ENCODE results near the gene WIPF1. TPM values are rescaled to one million over a fixed set of nuclear protein-coding genes. Genes with fewer than 3 reads are reported as not detected.
A peak's percentile ranks its signal among the peaks of the same experiment; 100 is the strongest.

WIPF1 gene
- total and polyA plus RNA-seq, 2 donors (not counting 3 experiments of a cell fraction or from before 2014, with no cell fraction given), result 15.3 to 42.0 TPM

DNA sequence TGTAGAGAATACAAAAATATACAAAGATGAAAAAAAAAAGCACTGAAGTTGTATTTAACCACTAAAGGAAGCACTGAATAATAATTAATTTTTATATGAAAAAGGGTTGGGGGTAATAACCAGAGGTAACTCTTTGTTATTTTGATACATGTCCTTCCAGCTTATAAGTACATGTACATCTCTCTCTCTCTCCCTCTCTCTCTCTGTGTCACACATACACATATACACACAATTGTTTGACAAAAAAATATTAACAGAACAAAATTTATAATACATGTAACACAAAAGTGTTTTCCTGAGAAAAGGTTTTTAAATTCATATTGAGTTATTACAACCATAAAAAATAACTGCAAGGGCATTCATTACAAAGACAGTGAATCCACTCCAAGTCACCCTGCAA, 4.6 kb downstream of the WIPF1 start:
- TF ChIP-seq POLR2A (IDR thresholded peaks at IDR 0.05; ENCODE audit: low read depth, low read length) (no peak), EZH2 (IDR thresholded peaks at IDR 0.05; ENCODE audit: borderline replicate concordance, low read depth, low read length, severe bottlenecking) (no peak)
- TF ChIP-seq, protein P1, sequence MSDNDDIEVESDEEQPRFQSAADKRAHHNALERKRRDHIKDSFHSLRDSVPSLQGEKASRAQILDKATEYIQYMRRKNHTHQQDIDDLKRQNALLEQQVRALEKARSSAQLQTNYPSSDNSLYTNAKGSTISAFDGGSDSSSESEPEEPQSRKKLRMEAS (IDR thresholded peaks at IDR 0.05; ENCODE audit: insufficient read depth, insufficient read length), result no peak
- Histone ChIP-seq H3K9ac (replicated peaks; ENCODE audit: extremely low read depth, insufficient read depth, low read length) (peak overlapping the region; percentile 68), H3K27me3 (ENCODE audit: control insufficient read depth in 2 of 2, insufficient read depth in 2 of 2, low read length in 2 of 2) (no peaks in the 10 kb centered on the region), H3K27ac (ENCODE audit: insufficient read depth, low read depth, low read length) (peak overlapping the region; percentile 70), H3K4me3 (replicated peaks in 1 of 3; ENCODE audit: insufficient read depth in 1 of 3, low read depth in 1 of 3, low read length in 3 of 3) (peak overlapping the region in 1 of 3 experiments; percentile 45), H3K9me3 (replicated peaks; ENCODE audit: control insufficient read depth, insufficient read depth, low read length) (no peaks in the 10 kb centered on the region), H3K36me3 (ENCODE audit: control insufficient read depth in 2 of 2, extremely low read depth in 1 of 2, insufficient read depth in 2 of 2, low read length in 2 of 2) (no peaks in the 10 kb centered on the region), H2AFZ (ENCODE audit: low read depth, low read length) (peak overlapping the region; percentile 31), H3K79me2 (ENCODE audit: control insufficient read depth, insufficient read depth, low read length) (no peaks in the 10 kb centered on the region), H3K4me1 (ENCODE audit: control insufficient read depth, extremely low read depth, insufficient read depth, low read length) (peaks cover 40% of the 10 kb centered on the region), H3K9me1 (replicated peaks; ENCODE audit: control insufficient read depth, extremely low read depth, insufficient read depth, low read length) (no peaks in the 10 kb centered on the region), H4K20me1 (replicated peaks; ENCODE audit: control insufficient read depth, extremely low read depth, insufficient read depth, low read length) (no peaks in the 10 kb centered on the region), H3K4me2 (ENCODE audit: insufficient read depth, low read length) (peak overlapping the region; percentile 75)
- intact Hi-C loops (cut with micrococcal nuclease) (loop anchor here (2.0 to 10.0 kb wide), 3 partner anchors 89 to 412 kb away; partner anchors contain the start of genes CHN1 and GPR155), dilution Hi-C loops (cut with MboI; ENCODE audit: extremely low pct_ligation_motif_present, low sequenced_read_pairs) (no loop called here)
- ChIA-PET POLR2A (no interaction called here), CTCF (interaction anchor here (0.6 to 2.6 kb wide), 8 partner anchors 10 to 180 kb away, joined by 3 to 13 read pairs (median 4); no protein-coding TSS in a partner anchor)
- FAIRE-seq (no peak), DNase-seq (ENCODE audit: low read depth, low spot score) (no peak)
- BruUV-seq (replicated peaks), result no TSS peak

GRCh38 chr2:174591740-174592139, 5.9 kb downstream of the WIPF1 start:
- no peak overlapping the region for H3K9ac ChIP-seq (replicated peaks; ENCODE audit: extremely low read depth, insufficient read depth, low read length)
- ChIA-PET POLR2A (no interaction called here), CTCF (interaction anchor here (1.2 kb wide), 1 partner anchor 97 kb away, joined by 3 read pairs; no protein-coding TSS in a partner anchor)
- no peak overlapping the region for H2AFZ ChIP-seq (ENCODE audit: low read depth, low read length)
- dilution Hi-C loops (cut with MboI; ENCODE audit: extremely low pct_ligation_motif_present, low sequenced_read_pairs) (no loop called here), intact Hi-C loops (cut with micrococcal nuclease) (loop anchor here (2.0 to 10.0 kb wide), 3 partner anchors 91 to 413 kb away; partner anchors contain the start of genes CHN1 and GPR155)
- no TSS peak for BruUV-seq (replicated peaks)
- DNase-seq (ENCODE audit: low read depth, low spot score), result no peak
- no peaks in the 10 kb centered on the region for H3K36me3 ChIP-seq (ENCODE audit: control insufficient read depth in 2 of 2, extremely low read depth in 1 of 2, insufficient read depth in 2 of 2, low read length in 2 of 2)
- no peaks in the 10 kb centered on the region for H3K9me3 ChIP-seq (replicated peaks; ENCODE audit: control insufficient read depth, insufficient read depth, low read length)
- peaks cover 28% of the 10 kb centered on the region for H3K4me1 ChIP-seq (ENCODE audit: control insufficient read depth, extremely low read depth, insufficient read depth, low read length)
- FAIRE-seq, result no peak
- H3K4me3 ChIP-seq (replicated peaks in 1 of 3; ENCODE audit: insufficient read depth in 1 of 3, low read depth in 1 of 3, low read length in 3 of 3), result no peak overlapping the region
- no peaks in the 10 kb centered on the region for H3K9me1 ChIP-seq (replicated peaks; ENCODE audit: control insufficient read depth, extremely low read depth, insufficient read depth, low read length)
- no peaks in the 10 kb centered on the region for H3K79me2 ChIP-seq (ENCODE audit: control insufficient read depth, insufficient read depth, low read length)
- no peaks in the 10 kb centered on the region for H4K20me1 ChIP-seq (replicated peaks; ENCODE audit: control insufficient read depth, extremely low read depth, insufficient read depth, low read length)
- H3K27me3 ChIP-seq (ENCODE audit: control insufficient read depth in 2 of 2, insufficient read depth in 2 of 2, low read length in 2 of 2), result no peaks in the 10 kb centered on the region
- no peak overlapping the region for H3K27ac ChIP-seq (ENCODE audit: insufficient read depth, low read depth, low read length)
- TF ChIP-seq GATA2 (IDR thresholded peaks at IDR 0.05; ENCODE audit: insufficient read depth, insufficient read length, low read depth, low read length) (no peak), POLR2AphosphoS5 (IDR thresholded peaks at IDR 0.05; ENCODE audit: insufficient read depth, low read depth, low read length) (no peak), FOS (IDR thresholded peaks at IDR 0.05; ENCODE audit: borderline replicate concordance, insufficient read depth, low read length) (no peak), POLR2A (IDR thresholded peaks at IDR 0.05; ENCODE audit: low read depth, low read length) (no peak), MYC (IDR thresholded peaks at IDR 0.05; ENCODE audit: low read depth, low read length) (no peak), EZH2 (IDR thresholded peaks at IDR 0.05; ENCODE audit: borderline replicate concordance, low read depth, low read length, severe bottlenecking) (no peak)
- TF ChIP-seq, protein P2, sequence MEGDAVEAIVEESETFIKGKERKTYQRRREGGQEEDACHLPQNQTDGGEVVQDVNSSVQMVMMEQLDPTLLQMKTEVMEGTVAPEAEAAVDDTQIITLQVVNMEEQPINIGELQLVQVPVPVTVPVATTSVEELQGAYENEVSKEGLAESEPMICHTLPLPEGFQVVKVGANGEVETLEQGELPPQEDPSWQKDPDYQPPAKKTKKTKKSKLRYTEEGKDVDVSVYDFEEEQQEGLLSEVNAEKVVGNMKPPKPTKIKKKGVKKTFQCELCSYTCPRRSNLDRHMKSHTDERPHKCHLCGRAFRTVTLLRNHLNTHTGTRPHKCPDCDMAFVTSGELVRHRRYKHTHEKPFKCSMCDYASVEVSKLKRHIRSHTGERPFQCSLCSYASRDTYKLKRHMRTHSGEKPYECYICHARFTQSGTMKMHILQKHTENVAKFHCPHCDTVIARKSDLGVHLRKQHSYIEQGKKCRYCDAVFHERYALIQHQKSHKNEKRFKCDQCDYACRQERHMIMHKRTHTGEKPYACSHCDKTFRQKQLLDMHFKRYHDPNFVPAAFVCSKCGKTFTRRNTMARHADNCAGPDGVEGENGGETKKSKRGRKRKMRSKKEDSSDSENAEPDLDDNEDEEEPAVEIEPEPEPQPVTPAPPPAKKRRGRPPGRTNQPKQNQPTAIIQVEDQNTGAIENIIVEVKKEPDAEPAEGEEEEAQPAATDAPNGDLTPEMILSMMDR (IDR thresholded peaks at IDR 0.05; ENCODE audit: extremely low read depth in 1 of 2, insufficient read depth in 1 of 2, low read depth in 1 of 2, low read length in 2 of 2), result no peak
- TF ChIP-seq, protein P1 (IDR thresholded peaks at IDR 0.05; ENCODE audit: insufficient read depth, insufficient read length), result no peak
- no peak overlapping the region for H3K4me2 ChIP-seq (ENCODE audit: insufficient read depth, low read length)

Data from endothelial cell of umbilical vein (primary cell).